ENCODE results near the gene ZNF827. TPM values are rescaled to one million over a fixed set of nuclear protein-coding genes. Genes with fewer than 3 reads are reported as not detected.
A peak's percentile ranks its signal among the peaks of the same experiment; 100 is the strongest.

The ZNF827 gene
- total RNA-seq, 1 donor from 2014 or later: 116 TPM

- peak overlapping the region; percentile 64 for H3K27ac Mint-ChIP-seq
Observed at GRCh38 chr4:145769450-145770037, 169.1 kb downstream of the ZNF827 start.

GRCh38 chr4:145766273-145766672, 172.3 kb downstream of the ZNF827 start:
- Mint-ChIP-seq H3K4me1 (no peaks in the 10 kb centered on the region), H3K27ac (no peak overlapping the region), H3K36me3 (peaks cover 63% of the 10 kb centered on the region), H3K4me3 (no peak overlapping the region), H3K9me3 (peaks cover 9% of the 10 kb centered on the region), H3K27me3 (ENCODE audit: low read depth) (no peaks in the 10 kb centered on the region)
- no peak for DNase-seq (ENCODE audit: low spot score in 2 of 2, unreplicated experiment in 2 of 2)
- no peak for TF ChIP-seq CTCF (IDR thresholded peaks at IDR 0.05; ENCODE audit: unreplicated experiment)

More at GRCh38 chr4:145769450-145770037, 169.1 kb downstream of the ZNF827 start:
- no peak overlapping the region for H3K4me3 Mint-ChIP-seq
- DNase-seq (ENCODE audit: low spot score in 2 of 2, unreplicated experiment in 2 of 2): no peak
- peaks cover 9% of the 10 kb centered on the region for H3K9me3 Mint-ChIP-seq
- H3K4me1 Mint-ChIP-seq: no peaks in the 10 kb centered on the region
- no peaks in the 10 kb centered on the region for H3K27me3 Mint-ChIP-seq (ENCODE audit: low read depth)
- peaks cover 67% of the 10 kb centered on the region for H3K36me3 Mint-ChIP-seq
- TF ChIP-seq CTCF (IDR thresholded peaks at IDR 0.05; ENCODE audit: unreplicated experiment): no peak

GRCh38 chr4:145763399-145763798, 175.2 kb downstream of the ZNF827 start:
- Mint-ChIP-seq H3K4me1 (no peaks in the 10 kb centered on the region), H3K27me3 (ENCODE audit: low read depth) (no peaks in the 10 kb centered on the region), H3K36me3 (peaks cover 81% of the 10 kb centered on the region), H3K4me3 (no peak overlapping the region), H3K27ac (no peak overlapping the region), H3K9me3 (peaks cover 9% of the 10 kb centered on the region)
- TF ChIP-seq CTCF (IDR thresholded peaks at IDR 0.05; ENCODE audit: unreplicated experiment): no peak
- DNase-seq (ENCODE audit: low spot score in 2 of 2, unreplicated experiment in 2 of 2): no peak

- Mint-ChIP-seq H3K9me3 (peaks cover 8% of the 10 kb centered on the region), H3K27me3 (ENCODE audit: low read depth) (no peaks in the 10 kb centered on the region), H3K4me3 (no peak overlapping the region), H3K4me1 (no peaks in the 10 kb centered on the region), H3K27ac (no peak overlapping the region), H3K36me3 (peaks cover 78% of the 10 kb centered on the region)
- no peak for DNase-seq (ENCODE audit: low spot score in 2 of 2, unreplicated experiment in 2 of 2)
- TF ChIP-seq CTCF (IDR thresholded peaks at IDR 0.05; ENCODE audit: unreplicated experiment): no peak
Observed at GRCh38 chr4:145762719-145763118, 175.9 kb downstream of the ZNF827 start.

- DNase-seq (ENCODE audit: low spot score in 2 of 2, unreplicated experiment in 2 of 2): no peak
- Mint-ChIP-seq H3K4me1 (no peaks in the 10 kb centered on the region), H3K36me3 (peaks cover 67% of the 10 kb centered on the region), H3K27ac (no peak overlapping the region), H3K27me3 (ENCODE audit: low read depth) (no peaks in the 10 kb centered on the region), H3K4me3 (no peak overlapping the region), H3K9me3 (no peaks in the 10 kb centered on the region)
- no peak for TF ChIP-seq CTCF (IDR thresholded peaks at IDR 0.05; ENCODE audit: unreplicated experiment)
Observed at GRCh38 chr4:145760961-145761929, 177.4 kb downstream of the ZNF827 start.

Data from mesothelial cell of epicardium (in vitro differentiated cells).